K562 (cell line): ENCODE results near the gene CUX1. TPM values are rescaled to one million over a fixed set of nuclear protein-coding genes. Genes with fewer than 3 reads are reported as not detected.

Experiments used
- E4F1 ChIP-seq: fragments of 250-450 bp; sonication (Bioruptor Pico); IDR thresholded peaks from 2 replicates; pipeline ENCODE4 v1.5.0; 2021; ENCODE audit warnings: mild to moderate bottlenecking, borderline replicate concordance
- SMARCA5 ChIP-seq: fragments of 450-650 bp; IDR thresholded peaks from 2 replicates; pipeline ENCODE4 v1.6.1; 2016
- SNAPC5 ChIP-seq: fragments of 250-450 bp; sonication (Bioruptor Pico); IDR thresholded peaks from 2 replicates; pipeline ENCODE4 v1.8.0; 2021; ENCODE audit warnings: moderate library complexity, mild to moderate bottlenecking, inconsistent platforms
- TEAD4 ChIP-seq, 2 experiments: sonication (generic) in 1 of 2; formaldehyde crosslinking in 1 of 2; IDR thresholded peaks; 2 replicates each; pipeline versions ENCODE4 v1.6.1 to v1.8.0; 2012 to 2022; ENCODE audit warnings: borderline replicate concordance in 1 of 2, inconsistent platforms in 1 of 2, low read length in 1 of 2, mild to moderate bottlenecking in 1 of 2, missing genetic modification reagents in 1 of 2
- ZBTB17 ChIP-seq: fragments of 450-650 bp; formaldehyde crosslinking; IDR thresholded peaks from 2 replicates; pipeline ENCODE4 v1.4.0; 2020; ENCODE audit warnings: mild to moderate bottlenecking
- ZNF79 ChIP-seq: fragments of 250-450 bp; sonication (Bioruptor Pico); IDR thresholded peaks from 2 replicates; pipeline ENCODE4 v1.4.0; 2020; ENCODE audit warnings: low read depth, mild to moderate bottlenecking, moderate library complexity
- polyA plus RNA-seq, 8 experiments: library from polyadenylated mRNA; depleted of rRNA in 4 of 8; stranded (reverse) in 5 of 8; unstranded in 3 of 8; fragments of >200 nt; fragmentation: Nextera tagmentation in 2 of 8; fragmentation: Illumina TruSeq in 1 of 8; extraction: Ambion mirVana in 2 of 8; extraction: Trizol in 1 of 8; gene quantifications; 2 replicates each; pipeline versions ENCODE4 v1.2.1 to v1.2.3, GENCODE V29; 2011 to 2014; ENCODE audit warnings: inconsistent platforms in 1 of 8, missing spikeins in 1 of 8
- total RNA-seq, 7 experiments: library from RNA; depleted of rRNA in 6 of 7; stranded (reverse); fragments of >200 nt in 6 of 7; fragmentation: Illumina TruSeq in 2 of 7; extraction: Trizol in 2 of 7; gene quantifications; 2 replicates each; pipeline versions ENCODE4 v1.2.1 to v1.2.3, GENCODE V29; 2011 to 2021; ENCODE audit warnings: low replicate concordance in 1 of 7
- TF ChIP-seq, protein P1 (sequence below): fragments of 250-450 bp; sonication (Bioruptor Pico); IDR thresholded peaks from 2 replicates; pipeline ENCODE4 v1.4.0; 2020; ENCODE audit warnings: mild to moderate bottlenecking

The CUX1 gene
- total and polyA plus RNA-seq, 9 of the 15 experiments (the other 6 are each of a cell fraction or from before 2014, with no cell fraction given): 3.6 to 55.3 (median 25.2) TPM

- TF ChIP-seq, protein P1, sequence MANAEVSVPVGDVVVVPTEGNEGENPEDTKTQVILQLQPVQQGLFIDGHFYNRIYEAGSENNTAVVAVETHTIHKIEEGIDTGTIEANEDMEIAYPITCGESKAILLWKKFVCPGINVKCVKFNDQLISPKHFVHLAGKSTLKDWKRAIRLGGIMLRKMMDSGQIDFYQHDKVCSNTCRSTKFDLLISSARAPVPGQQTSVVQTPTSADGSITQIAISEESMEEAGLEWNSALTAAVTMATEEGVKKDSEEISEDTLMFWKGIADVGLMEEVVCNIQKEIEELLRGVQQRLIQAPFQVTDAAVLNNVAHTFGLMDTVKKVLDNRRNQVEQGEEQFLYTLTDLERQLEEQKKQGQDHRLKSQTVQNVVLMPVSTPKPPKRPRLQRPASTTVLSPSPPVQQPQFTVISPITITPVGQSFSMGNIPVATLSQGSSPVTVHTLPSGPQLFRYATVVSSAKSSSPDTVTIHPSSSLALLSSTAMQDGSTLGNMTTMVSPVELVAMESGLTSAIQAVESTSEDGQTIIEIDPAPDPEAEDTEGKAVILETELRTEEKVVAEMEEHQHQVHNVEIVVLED (CRISPR knock-in tag): no peak
- no peak for TF ChIP-seq SNAPC5 (CRISPR knock-in tag)
- no peak for TF ChIP-seq ZBTB17
- no peak for TF ChIP-seq SMARCA5
- TF ChIP-seq ZNF79 (CRISPR knock-in tag): no peak
- TF ChIP-seq TEAD4 (IDR thresholded peaks at IDR 0.05; ENCODE audit: low read length): no peak
- TF ChIP-seq TEAD4 (CRISPR knock-in tag; IDR thresholded peaks at IDR 0.05; ENCODE audit: borderline replicate concordance): no peak
- TF ChIP-seq E4F1: no peak
Observed at GRCh38 chr7:102220229-102220850, 402.9 kb downstream of the CUX1 start (continued).
